ENCODE results near the gene TPSD1. TPM values are rescaled to one million over a fixed set of nuclear protein-coding genes. Genes with fewer than 3 reads are reported as not detected.

The TPSD1 gene
- total RNA-seq, 1 donor from 2014 or later, result not detected

DNA sequence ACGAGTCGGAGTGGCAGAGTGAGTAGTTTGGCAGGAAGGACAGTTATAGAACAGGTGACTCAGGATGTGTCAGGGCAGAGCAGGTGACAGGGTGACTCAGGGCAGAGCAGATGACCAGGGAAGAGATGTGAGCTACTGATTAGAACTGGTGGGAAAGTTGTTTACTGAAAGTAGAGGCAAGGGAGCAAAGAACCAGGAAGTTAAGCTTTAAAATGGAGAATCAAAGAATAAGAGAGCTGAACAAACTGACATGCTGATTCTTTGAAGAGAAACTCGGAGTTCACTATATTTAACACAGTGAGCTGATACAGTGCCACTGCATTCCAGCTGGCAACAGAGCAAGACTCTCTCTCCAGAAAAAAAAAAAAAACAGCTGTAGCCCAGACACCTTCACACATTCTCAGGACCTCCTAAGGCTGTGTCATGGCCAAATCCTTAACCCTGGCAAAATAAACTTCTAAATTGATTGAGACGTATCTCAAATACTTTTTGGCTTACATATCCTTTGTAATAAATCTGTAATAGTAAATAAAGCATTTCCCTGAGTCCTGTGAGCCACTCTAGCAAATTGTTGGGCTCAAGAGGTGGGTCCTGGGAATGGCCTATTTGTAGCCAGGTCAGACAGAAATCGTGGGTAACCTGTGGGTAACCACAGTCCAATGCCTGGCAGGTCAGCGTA lies 41.3 kb downstream of the TPSD1 start:
- no peak for TF ChIP-seq CTCF (IDR thresholded peaks at IDR 0.05; ENCODE audit: unreplicated experiment)
- DNase-seq (ENCODE audit: low spot score in 2 of 2, unreplicated experiment in 2 of 2), result no peak

DNA sequence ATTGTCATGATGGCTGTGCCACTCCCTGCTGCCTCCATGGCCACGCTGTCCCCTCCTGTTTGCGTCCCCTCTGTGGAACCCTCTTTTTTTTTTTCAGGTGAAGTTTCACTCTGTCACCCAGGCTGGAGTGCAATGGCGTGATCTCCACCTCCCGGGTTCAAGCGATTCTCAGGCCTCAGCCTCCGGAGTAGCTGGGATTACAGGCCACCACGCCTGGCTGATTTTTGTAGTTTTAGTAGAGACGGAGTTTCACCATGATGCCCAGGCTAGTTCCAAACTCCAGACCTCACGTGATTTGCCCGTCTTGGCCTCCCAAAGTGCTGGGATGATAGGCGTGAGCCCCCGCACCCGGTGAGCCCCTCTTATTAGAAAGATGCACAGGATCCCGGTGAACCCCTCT lies 42.5 kb downstream of the TPSD1 start:
- Mint-ChIP-seq H3K4me3 (no peak overlapping the region), H3K4me1 (peaks cover 24% of the 10 kb centered on the region), H3K9me3 (no peaks in the 10 kb centered on the region), H3K36me3 (no peaks in the 10 kb centered on the region), H3K27me3 (ENCODE audit: low read depth) (peaks cover 18% of the 10 kb centered on the region), H3K27ac (no peak overlapping the region)
- DNase-seq (ENCODE audit: low spot score in 2 of 2, unreplicated experiment in 2 of 2), result no peak
- no peak for TF ChIP-seq CTCF (IDR thresholded peaks at IDR 0.05; ENCODE audit: unreplicated experiment)

More for the DNA sequence above, 41.3 kb downstream of the TPSD1 start:
- Mint-ChIP-seq H3K9me3 (no peaks in the 10 kb centered on the region), H3K4me1 (peaks cover 24% of the 10 kb centered on the region), H3K27me3 (ENCODE audit: low read depth) (peaks cover 18% of the 10 kb centered on the region), H3K4me3 (no peak overlapping the region), H3K27ac (peak overlapping the region; percentile 55), H3K36me3 (no peaks in the 10 kb centered on the region)

GRCh38 chr16:1299012-1299867 lies 43.4 kb downstream of the TPSD1 start:
- Mint-ChIP-seq H3K4me3 (no peak overlapping the region), H3K36me3 (no peaks in the 10 kb centered on the region), H3K27me3 (ENCODE audit: low read depth) (peaks cover 18% of the 10 kb centered on the region), H3K9me3 (no peaks in the 10 kb centered on the region), H3K4me1 (peaks cover 27% of the 10 kb centered on the region), H3K27ac (no peak overlapping the region)
- no peak for TF ChIP-seq CTCF (IDR thresholded peaks at IDR 0.05; ENCODE audit: unreplicated experiment)
- no peak for DNase-seq (ENCODE audit: low spot score in 2 of 2, unreplicated experiment in 2 of 2)

- Mint-ChIP-seq H3K27ac (no peak overlapping the region), H3K9me3 (no peaks in the 10 kb centered on the region), H3K36me3 (no peaks in the 10 kb centered on the region), H3K27me3 (ENCODE audit: low read depth) (peaks cover 18% of the 10 kb centered on the region), H3K4me3 (no peak overlapping the region), H3K4me1 (peaks cover 24% of the 10 kb centered on the region)
- TF ChIP-seq CTCF (IDR thresholded peaks at IDR 0.05; ENCODE audit: unreplicated experiment), result no peak
- no peak for DNase-seq (ENCODE audit: low spot score in 2 of 2, unreplicated experiment in 2 of 2)
Observed at GRCh38 chr16:1299868-1300203, 44.0 kb downstream of the TPSD1 start.

DNA sequence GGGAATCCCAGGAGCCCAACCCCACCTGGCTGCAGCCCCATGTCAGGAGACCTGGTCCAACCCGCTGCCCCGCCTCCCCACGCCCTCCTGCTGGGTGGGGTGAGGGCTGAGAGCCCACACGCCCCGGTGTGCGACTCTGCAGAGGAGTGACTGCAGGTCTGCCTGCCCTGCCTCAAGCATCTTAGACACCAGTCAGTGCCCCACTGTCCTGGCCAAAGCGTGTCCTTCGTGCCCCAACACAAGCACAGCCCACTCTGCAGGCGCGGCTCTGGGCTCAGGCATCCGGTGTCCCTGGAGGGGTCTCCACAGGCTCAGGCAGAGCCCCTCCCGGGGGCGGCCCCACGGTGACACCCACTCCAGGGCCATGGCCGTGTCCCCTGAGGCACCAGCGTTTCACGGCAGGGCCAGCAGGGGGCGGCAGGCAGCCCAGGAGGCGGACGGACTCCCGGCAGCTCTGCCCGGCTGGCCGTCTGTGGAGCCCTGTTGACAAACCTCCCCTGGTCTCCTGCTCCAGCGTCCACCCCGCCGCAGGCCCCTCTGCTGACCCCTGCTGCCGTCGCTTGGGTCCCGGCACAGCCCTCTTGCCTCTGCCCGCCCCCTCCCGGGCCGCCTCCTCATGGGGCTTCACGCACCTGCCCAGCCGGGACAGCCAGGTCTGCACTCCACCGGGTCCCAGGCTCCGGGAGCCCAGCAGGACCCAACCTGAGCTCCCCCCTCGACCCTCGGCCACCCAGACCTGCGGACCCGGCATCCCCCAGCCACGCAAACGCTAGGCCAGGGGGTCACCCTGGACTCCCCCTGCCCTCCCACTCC lies 45.0 kb downstream of the TPSD1 start:
- no peaks in the 10 kb centered on the region for H3K36me3 Mint-ChIP-seq
- H3K27ac Mint-ChIP-seq, result no peak overlapping the region
- DNase-seq (ENCODE audit: low spot score in 2 of 2, unreplicated experiment in 2 of 2), result peak in 1 of 2 experiments; percentile 88
- H3K4me1 Mint-ChIP-seq, result peaks cover 24% of the 10 kb centered on the region
- no peaks in the 10 kb centered on the region for H3K9me3 Mint-ChIP-seq
- peak; percentile 84 for TF ChIP-seq CTCF (IDR thresholded peaks at IDR 0.05; ENCODE audit: unreplicated experiment)
- H3K4me3 Mint-ChIP-seq, result no peak overlapping the region
- peaks cover 18% of the 10 kb centered on the region for H3K27me3 Mint-ChIP-seq (ENCODE audit: low read depth)
